Testis (tissue), 2 donors: ENCODE results near the gene TFAP2C.

Source experiments
- CTCF ChIP-seq, 3 experiments: fragments of 450-650 bp in 2 of 3; fragments of 200-600 bp in 1 of 3; sonication (generic) in 1 of 3; IDR thresholded peaks; one replicate each; pipeline ENCODE4 v1.5.1; 2016 to 2019; ENCODE audit warnings: antibody characterized with exemption in 3 of 3, mild to moderate bottlenecking in 2 of 3, moderate library complexity in 1 of 3
- POLR2A ChIP-seq: fragments of 450-650 bp; IDR thresholded peaks from one replicate; pipeline ENCODE4 v1.6.1; 2017; ENCODE audit warnings: antibody characterized with exemption, mild to moderate bottlenecking, moderate library complexity

DNA sequence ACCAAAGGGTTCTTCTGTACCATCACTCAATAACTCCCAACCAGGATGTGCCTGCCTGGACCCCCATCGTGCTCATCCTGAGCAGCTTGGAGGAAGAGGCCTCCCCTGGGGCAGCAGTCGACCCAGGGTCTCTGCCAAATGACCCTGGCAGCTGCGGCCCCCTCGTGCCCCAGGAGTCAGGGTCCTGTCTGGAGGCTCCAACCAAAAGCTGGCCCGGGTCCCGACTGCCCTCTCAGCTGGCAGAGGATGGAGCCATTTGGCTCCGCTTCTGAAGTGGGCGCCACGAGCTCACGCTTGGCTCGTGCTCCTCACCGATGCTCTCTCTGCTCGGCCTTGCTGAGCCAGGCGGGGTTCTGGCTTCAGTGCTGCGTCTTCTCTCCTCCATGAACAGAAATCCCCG lies 56.8 kb downstream of the TFAP2C start:
- TF ChIP-seq POLR2A: no peak
- no peak for TF ChIP-seq CTCF (IDR thresholded peaks at IDR 0.05)
